Measurements from ENCODE around the gene ATG2B.
"Not testable (repeated sequence)": the region's sequence is repeated elsewhere in the genome, so short reads cannot be mapped to it uniquely, and the experiment has no call there.

Gene ATG2B

DNA sequence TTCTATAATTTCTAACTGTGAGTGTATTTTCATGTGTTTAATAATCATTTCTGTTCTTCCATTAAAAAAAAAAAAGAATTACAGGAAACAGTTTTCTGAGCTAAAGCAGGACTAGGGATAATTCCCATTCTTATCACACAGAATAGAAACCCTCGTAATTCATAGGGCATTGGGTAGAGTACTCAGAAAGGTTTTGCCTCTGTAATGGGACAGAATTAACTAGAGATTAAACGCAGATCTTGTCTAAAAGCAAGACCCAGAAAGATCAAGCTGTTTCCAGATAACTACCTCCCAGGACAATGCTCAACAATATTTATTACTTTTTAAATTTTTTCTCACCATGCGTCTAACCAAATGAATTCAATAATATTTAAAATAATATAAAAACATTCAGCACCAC is 10.4 kb upstream of the ATG2B start:
- DNase-seq (ENCODE audit: low read depth in 4 of 4, low spot score in 1 of 4): no peak

DNA sequence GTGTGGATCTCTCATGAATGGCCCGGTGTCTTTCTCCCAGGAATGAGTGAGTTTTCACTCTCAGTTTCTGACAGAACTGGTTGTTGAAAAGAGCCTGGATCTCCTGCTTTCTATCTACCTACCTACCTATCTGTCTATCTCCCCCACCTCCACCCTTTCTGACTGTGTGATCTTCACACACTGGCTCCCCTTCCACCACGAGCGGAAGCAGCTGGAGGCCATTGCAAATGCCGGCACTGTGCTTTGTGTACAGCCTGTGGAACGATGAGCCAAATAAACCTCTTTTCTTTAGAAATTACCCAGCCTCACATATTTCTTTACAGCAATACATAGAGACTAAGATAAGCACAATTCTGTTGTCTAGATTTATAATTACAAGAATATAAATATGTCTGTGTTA is 7.4 kb upstream of the ATG2B start:
- no peak for DNase-seq (ENCODE audit: low read depth in 4 of 4, low spot score in 1 of 4)

DNA sequence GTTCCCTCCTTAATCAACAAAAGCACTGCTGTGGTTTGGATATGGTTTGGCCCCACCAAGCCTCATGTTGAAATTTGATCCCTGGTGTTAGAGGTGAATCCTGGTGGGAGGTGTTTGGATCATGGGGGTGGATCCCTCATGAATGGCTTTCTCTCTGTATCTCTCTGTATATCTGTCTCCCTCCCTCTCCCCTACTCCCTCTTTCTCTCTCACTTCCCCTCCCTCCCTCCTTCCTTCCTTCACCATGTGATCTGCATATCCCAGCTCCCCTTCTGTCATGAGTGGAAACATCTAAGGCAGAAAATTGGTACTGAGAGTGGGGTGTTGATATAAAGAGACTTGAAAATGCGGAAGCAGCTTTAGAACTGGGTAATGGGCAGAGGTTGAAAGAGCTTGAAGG is 5.4 kb upstream of the ATG2B start:
- no peak for DNase-seq (ENCODE audit: low read depth in 4 of 4, low spot score in 1 of 4)

- DNase-seq (ENCODE audit: low read depth in 4 of 4, low spot score in 1 of 4): no peak
Measured at GRCh38 chr14:96364962-96365361, 1.8 kb upstream of the ATG2B start.

DNA sequence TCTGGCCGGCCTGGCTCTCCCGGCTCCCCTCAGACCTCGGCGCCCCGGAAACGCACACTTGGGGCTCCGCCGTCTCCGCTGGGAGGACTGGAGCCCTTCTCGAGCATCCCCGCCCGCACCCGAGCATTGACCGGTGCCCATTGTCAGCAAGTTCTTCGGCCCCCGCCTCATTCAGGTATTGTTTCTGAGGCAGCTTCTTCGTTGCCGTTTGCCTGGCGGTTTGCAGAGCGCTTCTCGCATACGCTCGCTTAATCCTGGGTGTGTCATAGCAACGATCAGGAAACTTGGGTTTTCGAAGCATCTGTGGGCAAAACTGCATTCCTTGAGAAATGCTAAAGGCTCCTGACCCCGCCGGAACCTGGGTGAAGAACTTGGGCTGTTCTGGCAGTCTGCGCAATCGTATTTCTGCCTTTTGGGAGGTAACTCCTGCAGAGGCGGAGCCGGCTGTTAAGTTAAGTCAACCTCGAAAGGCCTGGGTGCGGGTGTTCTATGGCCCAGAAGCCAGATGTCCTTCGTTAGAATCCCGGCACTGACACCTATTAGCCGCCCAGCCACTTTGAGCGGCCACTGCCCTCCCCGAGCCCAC is 703 bp upstream of the ATG2B start:
- DNase-seq (ENCODE audit: low read depth in 4 of 4, low spot score in 1 of 4): peak in 2 of 4 experiments; percentile 6 to 20

GRCh38 chr14:96362071-96362964 is 823 bp downstream of the ATG2B start:
- DNase-seq (ENCODE audit: low read depth in 4 of 4, low spot score in 1 of 4): peak in 2 of 4 experiments; percentile 20 to 21

DNA sequence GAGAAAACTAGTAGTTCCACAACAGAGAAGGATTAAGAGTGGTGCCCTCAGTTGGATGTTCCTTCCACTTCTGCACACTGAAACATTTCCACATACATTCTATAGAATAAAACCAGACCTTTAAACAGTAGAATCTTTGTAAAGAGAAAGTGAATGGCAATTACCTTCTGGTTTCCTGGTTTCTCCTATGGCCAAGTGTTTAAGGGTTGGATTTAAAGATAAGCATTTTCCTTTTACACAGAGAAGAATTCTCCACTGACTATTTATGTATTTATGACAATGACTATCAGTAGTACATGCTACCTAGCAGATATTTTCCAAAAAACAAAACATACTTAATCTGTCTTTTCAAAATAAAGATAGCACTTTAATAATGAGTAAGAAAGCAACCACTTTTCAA is 3.2 kb downstream of the ATG2B start:
- no peak for DNase-seq (ENCODE audit: low read depth in 4 of 4, low spot score in 1 of 4)

DNA sequence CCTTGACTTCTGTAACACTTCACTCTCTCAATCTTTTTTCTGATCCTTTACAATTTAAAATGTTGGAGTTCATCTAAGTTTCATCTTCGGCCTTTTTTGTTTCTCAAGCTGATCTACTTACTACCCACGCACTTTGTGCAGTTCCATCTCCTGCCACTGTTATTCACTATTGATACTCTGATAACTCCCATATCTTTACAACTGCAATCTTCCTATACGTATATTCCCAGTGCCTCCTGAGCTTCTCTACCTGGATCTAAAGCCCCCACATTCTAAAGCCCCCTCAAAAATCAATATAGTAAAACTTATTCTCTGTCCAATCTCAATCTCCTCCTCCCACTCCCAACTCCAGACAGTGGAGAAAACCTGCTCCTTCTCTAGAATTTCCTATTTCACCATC is 5.9 kb downstream of the ATG2B start:
- DNase-seq (ENCODE audit: low read depth in 4 of 4, low spot score in 1 of 4): no peak

GRCh38 chr14:96354246-96354645 is 8.9 kb downstream of the ATG2B start:
- DNase-seq (ENCODE audit: low read depth in 4 of 4, low spot score in 1 of 4): no peak

DNA sequence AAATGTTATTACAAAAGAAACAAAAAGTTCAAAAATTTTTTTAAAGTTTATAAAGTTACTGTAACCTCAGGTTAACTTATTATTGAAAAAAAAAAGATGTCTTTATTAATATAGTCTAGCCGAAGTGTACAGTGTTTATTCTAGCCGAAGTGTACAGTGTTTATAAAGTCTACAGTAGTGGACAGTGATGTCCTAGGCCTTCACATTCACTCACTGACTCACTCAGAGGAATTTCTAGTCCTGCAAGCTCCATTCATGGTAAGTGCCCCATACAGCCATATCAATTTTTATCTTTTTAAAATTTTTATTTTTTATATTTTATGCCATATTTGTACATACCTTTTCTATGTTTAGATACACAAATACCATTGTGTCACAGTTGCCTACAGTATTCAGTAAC is 10.4 kb downstream of the ATG2B start:
- DNase-seq (ENCODE audit: low read depth in 4 of 4, low spot score in 1 of 4): no peak

DNA sequence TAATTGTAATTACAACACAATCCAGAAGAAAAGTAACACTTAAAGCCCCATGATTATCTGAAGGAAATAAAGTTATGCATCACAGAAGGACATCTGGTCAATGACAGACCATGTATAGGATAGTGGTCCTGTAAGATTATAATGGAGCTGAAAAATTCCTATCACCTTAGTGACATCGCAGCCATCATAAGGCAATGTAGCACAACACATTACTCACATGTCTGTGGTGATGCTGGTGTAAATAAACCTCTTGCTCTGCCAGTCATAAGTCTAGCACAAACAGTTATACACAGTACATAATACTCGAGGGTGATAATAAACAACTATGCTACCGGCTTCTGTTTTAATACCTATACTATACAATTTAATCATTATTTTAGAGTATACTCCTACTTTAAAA is 11.2 kb downstream of the ATG2B start:
- DNase-seq (ENCODE audit: low read depth in 4 of 4, low spot score in 1 of 4): no peak

- DNase-seq (ENCODE audit: low read depth in 4 of 4, low spot score in 1 of 4): no peak
Measured at GRCh38 chr14:96349286-96350075, 13.7 kb downstream of the ATG2B start.

DNA sequence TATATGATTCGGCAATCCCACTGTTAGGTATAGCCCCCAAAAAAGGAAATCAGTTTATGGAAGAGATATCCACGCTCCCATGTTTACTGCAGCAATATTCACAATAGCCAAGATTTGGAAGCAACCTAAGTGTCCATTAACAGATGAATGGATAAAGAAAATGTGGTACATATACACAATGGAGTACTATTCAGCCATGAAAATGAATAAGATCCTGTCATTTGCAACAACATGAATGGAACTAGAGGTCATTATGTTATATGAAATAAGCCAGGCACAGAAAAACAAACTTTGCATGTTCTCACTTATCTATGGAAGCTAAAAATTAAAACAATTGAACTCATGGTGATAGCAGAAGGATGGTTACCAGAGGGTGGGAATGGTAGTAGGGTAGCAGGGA is 15.2 kb downstream of the ATG2B start:
- not testable (repeated sequence) for DNase-seq (ENCODE audit: low read depth in 4 of 4, low spot score in 1 of 4)

DNA sequence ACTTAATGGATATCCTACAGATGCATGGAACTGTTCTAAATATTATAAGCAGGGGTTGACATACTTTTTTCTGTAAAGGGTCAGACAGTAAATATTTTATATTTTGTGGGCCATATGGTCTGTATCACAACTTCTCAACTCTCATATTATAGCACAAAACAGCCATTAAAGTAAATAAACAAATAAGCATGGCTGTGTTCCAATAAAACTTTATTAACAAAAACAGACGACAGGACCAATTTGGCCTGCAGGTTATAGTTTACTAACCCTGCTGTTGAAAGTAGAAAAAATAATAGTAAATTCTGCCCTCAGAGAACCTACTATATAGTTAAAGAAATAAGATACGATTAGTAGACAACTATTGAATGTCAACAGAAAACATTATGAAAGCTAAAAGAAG is 17.5 kb downstream of the ATG2B start:
- no peak for DNase-seq (ENCODE audit: low read depth in 4 of 4, low spot score in 1 of 4)

DNA sequence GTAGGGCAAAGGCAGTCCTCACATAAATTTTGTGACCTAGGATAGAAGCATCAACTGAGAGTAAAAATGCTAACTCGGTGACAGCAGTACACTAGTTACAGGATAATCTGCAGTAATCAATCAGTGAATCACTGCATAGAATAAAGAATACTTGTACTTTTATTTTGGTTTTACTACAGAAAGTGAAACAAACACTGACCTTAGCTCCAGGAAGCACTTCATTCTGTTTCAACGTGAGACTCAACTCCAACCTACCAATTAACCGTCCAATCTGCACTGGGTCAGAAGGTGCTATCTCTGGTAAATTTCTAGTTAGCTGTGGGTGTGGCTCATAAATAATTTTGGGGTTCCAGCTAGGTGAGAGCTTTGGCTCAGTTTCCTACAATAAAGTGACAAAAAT is 21.8 kb downstream of the ATG2B start:
- DNase-seq (ENCODE audit: low read depth in 4 of 4, low spot score in 1 of 4): no peak

GRCh38 chr14:96338551-96338950 is 24.6 kb downstream of the ATG2B start:
- no peak for DNase-seq (ENCODE audit: low read depth in 4 of 4, low spot score in 1 of 4)

DNA sequence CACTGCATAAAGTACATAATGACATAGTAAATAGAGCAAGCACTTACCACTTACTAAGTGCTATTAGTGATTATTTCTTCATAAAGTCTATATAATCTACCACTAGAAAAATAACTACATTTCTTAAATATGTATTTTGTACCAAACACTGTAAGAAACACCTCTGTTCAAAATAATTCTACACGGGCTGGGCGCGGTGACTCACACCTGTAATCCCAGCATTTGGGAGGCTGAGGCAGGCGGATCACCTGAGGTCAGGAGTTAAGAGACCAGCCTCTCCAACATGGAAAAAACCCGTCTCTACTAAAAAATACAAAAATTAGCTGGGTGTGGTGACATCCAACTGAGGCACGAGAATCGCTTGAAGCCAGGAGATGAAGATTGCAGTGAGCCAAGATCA is 38.9 kb downstream of the ATG2B start:
- DNase-seq (ENCODE audit: low read depth in 4 of 4, low spot score in 1 of 4): no peak

- DNase-seq (ENCODE audit: low read depth in 4 of 4, low spot score in 1 of 4): no peak
Measured at GRCh38 chr14:96320605-96321004, 42.5 kb downstream of the ATG2B start.

DNA sequence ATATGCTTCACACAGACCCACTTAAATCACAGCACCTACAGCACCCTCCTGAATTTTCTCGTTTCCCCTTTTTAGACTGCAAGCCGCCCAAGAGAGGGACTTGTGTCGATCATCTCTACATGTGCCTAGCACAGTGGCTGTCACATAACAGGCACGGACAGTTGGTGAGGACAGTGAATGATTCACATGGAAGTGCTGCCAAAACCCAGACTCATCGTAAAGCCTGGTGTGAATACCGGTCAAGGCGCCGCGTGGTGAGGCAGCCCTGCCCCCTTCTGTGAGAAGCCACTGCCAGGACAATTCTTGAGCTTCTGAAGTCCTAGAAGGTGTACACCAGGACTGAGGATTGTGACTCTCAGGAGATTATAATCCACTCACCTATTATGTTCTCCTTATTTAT is 44.3 kb downstream of the ATG2B start:
- no peak for DNase-seq (ENCODE audit: low read depth in 4 of 4, low spot score in 1 of 4)

DNA sequence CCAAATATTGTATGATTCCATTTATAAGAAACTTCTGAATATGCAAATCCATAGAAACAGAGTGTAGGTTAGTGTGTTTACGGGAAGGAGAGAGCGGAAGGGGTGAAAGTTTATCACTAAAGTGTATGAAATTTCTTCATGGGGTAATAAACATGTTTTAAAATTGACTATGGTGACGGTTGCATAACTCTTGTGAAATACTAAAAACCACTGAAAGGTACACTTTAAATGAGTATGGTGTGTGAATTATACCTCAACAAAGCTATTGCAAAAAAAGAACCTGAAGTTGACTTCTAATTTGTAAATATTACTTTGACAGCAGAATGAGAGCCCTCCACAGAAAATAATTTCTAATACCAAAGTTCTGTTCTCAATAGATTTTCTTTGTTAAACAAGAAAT is 47.1 kb downstream of the ATG2B start:
- no peak for DNase-seq (ENCODE audit: low read depth in 4 of 4, low spot score in 1 of 4)

GRCh38 chr14:96310906-96311305 is 52.2 kb downstream of the ATG2B start:
- no peak for DNase-seq (ENCODE audit: low read depth in 4 of 4, low spot score in 1 of 4)

DNA sequence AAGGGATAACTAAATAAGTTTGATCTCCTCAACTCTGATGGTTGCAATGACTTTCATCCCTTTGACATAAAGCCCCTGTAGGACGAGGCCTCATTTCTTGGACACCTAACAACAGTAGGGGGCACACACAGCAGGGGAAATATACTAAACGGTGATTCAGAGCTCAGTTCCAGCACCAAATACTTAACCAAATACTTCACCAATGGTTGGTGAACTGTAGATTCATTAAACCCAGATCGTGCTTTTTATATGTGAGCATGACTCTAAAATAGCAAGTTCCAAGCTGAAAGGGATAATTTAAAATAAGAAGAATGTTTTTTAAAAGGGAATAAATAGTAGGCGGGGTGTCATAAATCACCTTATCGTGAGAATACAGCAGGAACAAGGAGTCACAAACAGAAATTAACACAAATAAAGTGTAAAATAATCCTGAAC is 53.2 kb downstream of the ATG2B start:
- no peak for DNase-seq (ENCODE audit: low read depth in 4 of 4, low spot score in 1 of 4)

Data from stimulated activated CD4-positive, alpha-beta T cell treated with anti-CD3 and anti-CD28 coated beads, Interleukin-1b, Interleukin-23, amount 100 ng/mL, for 24 hours (primary cell).